ENCODE data around the gene GOLM1. TPM values are rescaled to one million over a fixed set of nuclear protein-coding genes. Genes with fewer than 3 reads are reported as not detected.

GOLM1 gene
- total and polyA plus RNA-seq, 2 donors (not counting 3 experiments of a cell fraction or from before 2014, with no cell fraction given), result 49.8 to 108 TPM

- FAIRE-seq (no peak), DNase-seq (ENCODE audit: low read depth, low spot score) (no peak)
- POLR2A ChIA-PET, result no interaction called here
- Histone ChIP-seq H2AFZ (ENCODE audit: low read depth, low read length) (no peak overlapping the region), H3K4me2 (ENCODE audit: insufficient read depth, low read length) (no peak overlapping the region), H3K27ac (ENCODE audit: insufficient read depth, low read depth, low read length) (no peak overlapping the region), H3K27me3 (ENCODE audit: control insufficient read depth in 2 of 2, insufficient read depth in 2 of 2, low read length in 2 of 2) (peaks cover 0 to 2% of the 10 kb centered on the region in 2 experiments), H3K4me1 (ENCODE audit: control insufficient read depth, extremely low read depth, insufficient read depth, low read length) (no peaks in the 10 kb centered on the region), H3K36me3 (ENCODE audit: control insufficient read depth in 2 of 2, extremely low read depth in 1 of 2, insufficient read depth in 2 of 2, low read length in 2 of 2) (no peaks in the 10 kb centered on the region), H3K9me1 (replicated peaks; ENCODE audit: control insufficient read depth, extremely low read depth, insufficient read depth, low read length) (no peaks in the 10 kb centered on the region), H3K4me3 (replicated peaks in 1 of 3; ENCODE audit: insufficient read depth in 1 of 3, low read depth in 1 of 3, low read length in 3 of 3) (no peak overlapping the region), H3K79me2 (ENCODE audit: control insufficient read depth, insufficient read depth, low read length) (no peaks in the 10 kb centered on the region), H4K20me1 (replicated peaks; ENCODE audit: control insufficient read depth, extremely low read depth, insufficient read depth, low read length) (no peaks in the 10 kb centered on the region), H3K9me3 (replicated peaks; ENCODE audit: control insufficient read depth, insufficient read depth, low read length) (no peaks in the 10 kb centered on the region), H3K9ac (replicated peaks; ENCODE audit: extremely low read depth, insufficient read depth, low read length) (no peak overlapping the region)
- no TSS peak for BruUV-seq (replicated peaks)
- CTCF ChIA-PET, result no interaction called here
- intact Hi-C loops (cut with micrococcal nuclease) (no loop called here), dilution Hi-C loops (cut with MboI; ENCODE audit: extremely low pct_ligation_motif_present, low sequenced_read_pairs) (no loop called here)
- TF ChIP-seq FOS (IDR thresholded peaks at IDR 0.05; ENCODE audit: borderline replicate concordance, insufficient read depth, low read length) (no peak), EZH2 (IDR thresholded peaks at IDR 0.05; ENCODE audit: borderline replicate concordance, low read depth, low read length, severe bottlenecking) (no peak), MAX (IDR thresholded peaks at IDR 0.05; ENCODE audit: insufficient read depth, insufficient read length) (no peak), CTCF (IDR thresholded peaks at IDR 0.05; ENCODE audit: extremely low read depth in 1 of 2, insufficient read depth in 1 of 2, low read depth in 1 of 2, low read length in 2 of 2) (no peak), POLR2AphosphoS5 (IDR thresholded peaks at IDR 0.05; ENCODE audit: insufficient read depth, low read depth, low read length) (no peak), JUN (IDR thresholded peaks at IDR 0.05; ENCODE audit: borderline replicate concordance, insufficient read depth, insufficient read length, low read depth) (no peak), POLR2A (IDR thresholded peaks at IDR 0.05; ENCODE audit: low read depth, low read length) (no peak), MYC (IDR thresholded peaks at IDR 0.05; ENCODE audit: low read depth, low read length) (no peak), GATA2 (IDR thresholded peaks at IDR 0.05; ENCODE audit: insufficient read depth, insufficient read length, low read depth, low read length) (no peak)
These were observed 16.5 kb upstream of the GOLM1 start for GRCh38 chr9:86115886-86116285.
